Fibroblast of villous mesenchyme (primary cell): ENCODE results near the gene TOP2A. TPM values are rescaled to one million over a fixed set of nuclear protein-coding genes. Genes with fewer than 3 reads are reported as not detected.

Experiments used
- DNase-seq: peaks from one replicate; pipeline ENCODE4 v3.0.0-alpha.2; 2010; ENCODE audit warnings: low read depth
- H3K4me3 ChIP-seq: 2 replicates; pipeline ENCODE4 v1.5.1; 2011; ENCODE audit warnings: low read depth, mild to moderate bottlenecking, low read length
- total RNA-seq: library from RNA; depleted of rRNA; stranded (reverse); fragments of >200 nt; gene quantifications from 2 replicates; pipeline ENCODE4 v1.2.3, GENCODE V29; 2012
- TF ChIP-seq, protein P1 (sequence below): IDR thresholded peaks from 2 replicates; pipeline ENCODE4 v1.5.1; 2012; ENCODE audit warnings: low read depth, mild to moderate bottlenecking, low read length; ENCODE audit not compliant: insufficient read depth

The TOP2A gene
- total RNA-seq, 1 donor, result 105 TPM

GRCh38 chr17:40343219-40344119 is 74.2 kb downstream of the TOP2A start:
- DNase-seq, result no peak
- H3K4me3 ChIP-seq, result peak overlapping the region; percentile 85
- TF ChIP-seq, protein P1, sequence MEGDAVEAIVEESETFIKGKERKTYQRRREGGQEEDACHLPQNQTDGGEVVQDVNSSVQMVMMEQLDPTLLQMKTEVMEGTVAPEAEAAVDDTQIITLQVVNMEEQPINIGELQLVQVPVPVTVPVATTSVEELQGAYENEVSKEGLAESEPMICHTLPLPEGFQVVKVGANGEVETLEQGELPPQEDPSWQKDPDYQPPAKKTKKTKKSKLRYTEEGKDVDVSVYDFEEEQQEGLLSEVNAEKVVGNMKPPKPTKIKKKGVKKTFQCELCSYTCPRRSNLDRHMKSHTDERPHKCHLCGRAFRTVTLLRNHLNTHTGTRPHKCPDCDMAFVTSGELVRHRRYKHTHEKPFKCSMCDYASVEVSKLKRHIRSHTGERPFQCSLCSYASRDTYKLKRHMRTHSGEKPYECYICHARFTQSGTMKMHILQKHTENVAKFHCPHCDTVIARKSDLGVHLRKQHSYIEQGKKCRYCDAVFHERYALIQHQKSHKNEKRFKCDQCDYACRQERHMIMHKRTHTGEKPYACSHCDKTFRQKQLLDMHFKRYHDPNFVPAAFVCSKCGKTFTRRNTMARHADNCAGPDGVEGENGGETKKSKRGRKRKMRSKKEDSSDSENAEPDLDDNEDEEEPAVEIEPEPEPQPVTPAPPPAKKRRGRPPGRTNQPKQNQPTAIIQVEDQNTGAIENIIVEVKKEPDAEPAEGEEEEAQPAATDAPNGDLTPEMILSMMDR, result no peak

DNA sequence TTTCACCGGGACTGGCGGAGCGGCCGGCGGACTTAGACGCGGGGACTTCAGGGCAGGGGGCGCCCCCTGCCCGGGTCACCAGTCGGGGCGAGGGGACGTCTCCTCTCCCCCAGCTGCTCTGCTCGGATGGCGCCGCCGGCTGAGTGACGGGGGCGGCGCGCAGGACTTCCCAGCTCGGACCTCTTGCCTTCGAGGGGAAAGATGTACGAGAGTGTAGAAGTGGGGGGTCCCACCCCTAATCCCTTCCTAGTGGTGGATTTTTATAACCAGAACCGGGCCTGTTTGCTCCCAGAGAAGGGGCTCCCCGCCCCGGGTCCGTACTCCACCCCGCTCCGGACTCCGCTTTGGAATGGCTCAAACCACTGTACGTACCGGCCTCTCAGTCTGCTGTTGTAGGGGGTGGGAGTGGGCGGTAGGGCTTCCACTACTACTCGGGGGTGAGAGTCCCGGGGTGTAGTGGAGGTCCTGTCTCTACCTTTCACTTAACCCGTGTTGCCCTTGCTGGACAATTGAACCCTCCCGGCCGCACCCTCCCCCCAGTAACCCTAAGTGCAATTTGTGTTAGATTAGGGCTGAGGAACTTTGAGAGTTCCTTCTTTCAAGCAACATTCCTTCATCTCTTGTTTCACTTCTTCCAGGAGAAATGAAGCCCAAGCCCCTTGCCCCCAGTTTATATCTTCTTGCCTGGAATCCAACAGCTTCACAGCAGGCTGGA is 75.0 kb downstream of the TOP2A start:
- H3K4me3 ChIP-seq, result peak overlapping the region; percentile 85

DNA sequence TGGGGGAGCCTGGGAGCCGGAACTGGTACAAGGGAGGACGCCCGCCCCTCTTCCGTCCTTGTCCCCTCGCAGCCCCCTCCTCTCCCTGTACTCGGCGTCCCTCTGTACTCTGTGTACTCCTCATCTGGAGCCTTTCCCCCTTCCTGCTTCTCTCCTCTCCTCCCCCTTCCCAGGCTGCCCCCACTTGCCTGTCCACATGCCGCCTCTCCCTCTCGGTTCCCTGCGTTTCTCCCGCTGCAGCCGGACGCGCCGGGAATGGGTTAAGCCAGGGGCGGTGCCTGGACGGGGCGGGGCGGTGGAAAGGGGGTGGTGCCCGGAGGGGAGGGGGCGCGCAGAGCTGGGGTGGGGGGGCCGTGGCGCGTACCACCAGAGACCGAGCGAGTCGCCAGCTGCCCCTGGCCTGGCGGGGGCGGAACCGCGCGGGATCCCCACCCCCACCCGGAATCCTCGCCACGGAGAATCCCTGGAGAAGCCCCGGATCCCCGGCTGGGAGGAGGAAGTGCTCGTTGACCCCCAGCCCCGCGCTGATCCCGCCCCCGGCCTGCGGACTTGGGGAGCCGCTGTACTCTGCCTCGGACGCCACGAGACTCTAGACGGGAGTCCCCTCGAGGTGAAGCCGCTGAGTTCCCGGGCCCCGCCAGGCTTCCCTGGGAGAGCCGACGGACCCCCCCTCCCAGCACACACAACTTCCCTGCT is 75.7 kb downstream of the TOP2A start:
- DNase-seq, result peak; percentile 80
- TF ChIP-seq, protein P1, result no peak

More for the DNA sequence above, 75.0 kb downstream of the TOP2A start:
- TF ChIP-seq, protein P1, result no peak
- DNase-seq, result no peak

DNA sequence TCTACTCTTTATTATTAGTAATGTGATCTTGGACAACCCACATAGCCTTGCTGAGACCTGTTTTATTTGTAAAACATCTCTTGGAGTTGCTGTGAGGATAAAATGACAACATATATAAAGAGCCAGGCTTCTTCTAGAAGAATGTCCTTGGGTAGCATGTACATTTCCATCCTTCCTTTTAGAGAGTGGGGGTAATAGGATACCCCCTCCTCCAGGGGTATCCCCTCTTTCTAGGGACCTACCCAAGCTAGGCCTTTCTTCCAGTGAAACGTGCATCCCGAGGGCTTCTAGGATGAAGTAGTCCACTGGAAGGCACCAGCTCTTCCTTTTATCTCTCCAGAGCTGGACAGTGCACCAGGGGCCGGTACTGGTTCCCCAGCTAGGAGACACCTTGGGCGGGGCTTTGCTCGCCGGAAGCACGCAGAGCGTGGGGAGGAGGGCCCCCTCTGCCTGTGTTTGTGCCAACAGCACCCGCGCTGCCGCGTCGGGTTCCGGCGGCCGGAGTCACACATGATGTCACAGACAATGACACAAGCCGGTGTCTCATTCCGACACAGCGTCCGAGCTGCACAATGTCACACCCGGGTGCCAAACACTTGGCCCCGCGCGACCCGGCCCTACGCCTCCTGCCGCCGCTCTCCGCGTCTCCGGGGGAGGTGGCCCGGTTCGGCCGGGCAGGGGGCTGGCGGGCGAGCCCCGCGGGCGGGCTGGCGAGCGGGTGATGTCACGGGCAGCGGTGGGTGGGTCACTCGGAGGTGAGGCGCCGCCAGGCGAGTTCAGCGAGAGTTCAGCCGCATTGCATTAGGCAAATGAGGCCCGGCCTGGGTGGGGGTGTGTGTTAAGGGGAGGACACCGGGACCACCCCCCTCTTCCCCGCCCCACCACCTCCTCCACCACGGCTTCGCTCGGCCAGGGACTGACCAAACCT is 76.6 kb downstream of the TOP2A start:
- peak overlapping the region; percentile 85 for H3K4me3 ChIP-seq
- TF ChIP-seq, protein P1, result no peak
- DNase-seq, result peak; percentile 85

More for the DNA sequence above, 75.7 kb downstream of the TOP2A start:
- peak overlapping the region; percentile 85 for H3K4me3 ChIP-seq

DNA sequence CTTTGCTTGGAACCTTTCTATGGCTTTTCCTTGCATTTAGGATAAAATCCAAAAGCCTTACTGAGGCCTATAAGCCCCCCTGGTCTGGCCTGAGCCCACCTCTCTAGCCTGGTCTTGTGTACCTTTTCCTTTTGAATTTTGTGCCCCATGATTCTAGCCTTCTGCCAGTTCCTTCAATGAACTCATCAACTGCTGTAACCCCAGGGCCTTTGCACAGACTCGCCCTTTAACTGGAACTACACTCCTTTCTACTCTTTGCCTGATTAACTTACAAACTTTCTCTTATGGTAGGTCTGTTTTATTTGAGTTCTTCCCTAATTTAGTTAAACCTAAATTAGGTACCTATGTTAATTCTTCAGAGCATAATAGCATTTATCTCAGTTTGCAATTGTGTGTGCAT is 77.4 kb downstream of the TOP2A start:
- TF ChIP-seq, protein P1, result no peak
- H3K4me3 ChIP-seq, result no peak overlapping the region
- no peak for DNase-seq
